HCT116 (cell line): Measurements from ENCODE around the gene PGC.

ENCODE experiments used
- CEBPB ChIP-seq: IDR thresholded peaks from 2 replicates; pipeline ENCODE4 v1.6.1; 2012; ENCODE audit warnings: low read depth
- CTCF ChIP-seq, 3 experiments: fragments of 200-600 bp in 1 of 3; sonication (generic) in 1 of 3; IDR thresholded peaks in 2 of 3; conservative IDR thresholded peaks in 1 of 3; 2 replicates each; pipeline ENCODE4 v1.5.1; 2012 to 2017; ENCODE audit warnings: low read depth in 2 of 3, low read length in 2 of 3, antibody characterized with exemption in 1 of 3, borderline replicate concordance in 1 of 3, control low read depth in 1 of 3, mild to moderate bottlenecking in 1 of 3, mixed read lengths in 1 of 3, mixed run types in 1 of 3, moderate library complexity in 1 of 3; ENCODE audit not compliant: insufficient read depth in 1 of 3
- MAX ChIP-seq: IDR thresholded peaks from 2 replicates; pipeline ENCODE4 v1.6.1; 2012
- POLR2A ChIP-seq: IDR thresholded peaks from 2 replicates; pipeline ENCODE4 v1.7.0; 2011; ENCODE audit warnings: borderline replicate concordance; ENCODE audit not compliant: insufficient read depth, insufficient read length; ENCODE audit errors: extremely low read depth
- POLR2AphosphoS5 ChIP-seq: IDR thresholded peaks from 2 replicates; pipeline ENCODE4 v1.6.1; 2011; ENCODE audit warnings: mild to moderate bottlenecking, low read depth, low read length, moderate library complexity
- RAD21 ChIP-seq: IDR thresholded peaks from 2 replicates; pipeline ENCODE4 v1.6.1; 2012; ENCODE audit warnings: low read depth, mild to moderate bottlenecking
- REST ChIP-seq: IDR thresholded peaks from 2 replicates; pipeline ENCODE4 v1.6.1; 2012; ENCODE audit warnings: low read depth
- TCF7L2 ChIP-seq: IDR thresholded peaks from 2 replicates; pipeline ENCODE4 v1.7.0; 2011; ENCODE audit warnings: borderline replicate concordance, inconsistent platforms; ENCODE audit not compliant: insufficient read depth, insufficient read length; ENCODE audit errors: extremely low read depth

GRCh38 chr6:41759905-41760579 lies 12.8 kb upstream of the PGC start:
- TF ChIP-seq TCF7L2 (no peak), POLR2A (no peak), CTCF (IDR thresholded peaks at IDR 0.05 in 2 of 3, conservative IDR thresholded peaks at IDR 0.05 in 1 of 3; ENCODE audit: borderline replicate concordance in 1 of 3, insufficient read depth in 1 of 3, low read depth in 2 of 3, low read length in 2 of 3) (no peak), RAD21 (no peak), MAX (no peak), POLR2AphosphoS5 (no peak), CEBPB (no peak), REST (no peak)
